DOHH2 (cell line): ENCODE data around the gene GRB2.

Experiments used
- CTCF ChIP-seq: fragments of 200-600 bp; sonication (generic); IDR thresholded peaks from one replicate; pipeline ENCODE4 v1.5.1; 2014; ENCODE audit warnings: antibody characterized with exemption, mild to moderate bottlenecking, low read depth, low read length; ENCODE audit not compliant: poor library complexity, severe bottlenecking
- EZH2phosphoT487 ChIP-seq: fragments of 200-600 bp; sonication (generic); IDR thresholded peaks from 2 replicates; pipeline ENCODE4 v1.6.1; 2017; ENCODE audit warnings: borderline replicate concordance, mild to moderate bottlenecking, antibody characterized with exemption, low read length, moderate library complexity, mixed read lengths

GRCh38 chr17:75273977-75274708, 131.3 kb downstream of the GRB2 start:
- no peak for TF ChIP-seq CTCF
- no peak for TF ChIP-seq EZH2phosphoT487
